ACC112 (cell line): ENCODE measurements around the gene KIF9.
"Not testable (repeated sequence)": the region's sequence is repeated elsewhere in the genome, so short reads cannot be mapped to it uniquely, and the experiment has no call there.

ENCODE experiments used
- H2AFZ ChIP-seq: fragments of 200-600 bp; sonication (generic); one replicate; pipeline ENCODE4 v1.6.0; 2017; ENCODE audit warnings: antibody characterized with exemption, low read length; ENCODE audit not compliant: unreplicated experiment
- H3K27ac ChIP-seq: fragments of 200-600 bp; sonication (generic); 2 replicates; pipeline ENCODE4 v1.5.1; 2014; ENCODE audit warnings: low read depth, mild to moderate bottlenecking, antibody characterized with exemption, low read length, moderate library complexity
- H3K27me3 ChIP-seq: fragments of 200-600 bp; sonication (generic); 2 replicates; pipeline ENCODE4 v1.6.1; 2014; ENCODE audit warnings: mild to moderate bottlenecking, antibody characterized with exemption, low read length, moderate library complexity, mixed read lengths; ENCODE audit not compliant: insufficient read depth
- H3K36me3 ChIP-seq: fragments of 200-600 bp; sonication (generic); 2 replicates; pipeline ENCODE4 v1.6.1; 2016; ENCODE audit warnings: mild to moderate bottlenecking, antibody characterized with exemption, low read length, moderate library complexity, mixed read lengths; ENCODE audit not compliant: insufficient read depth
- H3K4me1 ChIP-seq: fragments of 200-600 bp; sonication (generic); one replicate; pipeline ENCODE4 v1.6.1; 2016; ENCODE audit warnings: low read length, mixed read lengths; ENCODE audit not compliant: insufficient read depth, unreplicated experiment, control insufficient read depth
- H3K4me3 ChIP-seq: fragments of 200-600 bp; sonication (generic); 2 replicates; pipeline ENCODE4 v1.5.1; 2014; ENCODE audit warnings: mild to moderate bottlenecking, low read depth, low read length
- H3K79me2 ChIP-seq: fragments of 200-600 bp; sonication (generic); one replicate; pipeline ENCODE4 v1.6.0; 2016; ENCODE audit warnings: low read length; ENCODE audit not compliant: control insufficient read depth, unreplicated experiment, insufficient read depth

KIF9 gene

GRCh38 chr3:47223755-47224154, 58.8 kb downstream of the KIF9 start:
- Histone ChIP-seq H3K4me3 (no peak overlapping the region), H2AFZ (no peak overlapping the region), H3K27ac (no peak overlapping the region), H3K27me3 (no peaks in the 10 kb centered on the region), H3K79me2 (no peaks in the 10 kb centered on the region), H3K36me3 (no peaks in the 10 kb centered on the region), H3K4me1 (no peaks in the 10 kb centered on the region)

GRCh38 chr3:47221798-47222197, 60.8 kb downstream of the KIF9 start:
- no peak overlapping the region for H2AFZ ChIP-seq
- H3K4me1 ChIP-seq: no peaks in the 10 kb centered on the region

GRCh38 chr3:47210863-47211405, 71.7 kb downstream of the KIF9 start:
- H3K36me3 ChIP-seq: no peaks in the 10 kb centered on the region
- H3K4me3 ChIP-seq: no peak overlapping the region
- H3K27me3 ChIP-seq: no peaks in the 10 kb centered on the region
- H2AFZ ChIP-seq: no peak overlapping the region
- no peak overlapping the region for H3K27ac ChIP-seq
- no peaks in the 10 kb centered on the region for H3K79me2 ChIP-seq
- no peaks in the 10 kb centered on the region for H3K4me1 ChIP-seq

More at GRCh38 chr3:47221798-47222197, 60.8 kb downstream of the KIF9 start:
- Histone ChIP-seq H3K36me3 (no peaks in the 10 kb centered on the region), H3K27ac (no peak overlapping the region), H3K27me3 (no peaks in the 10 kb centered on the region), H3K4me3 (no peak overlapping the region), H3K79me2 (no peaks in the 10 kb centered on the region)

DNA sequence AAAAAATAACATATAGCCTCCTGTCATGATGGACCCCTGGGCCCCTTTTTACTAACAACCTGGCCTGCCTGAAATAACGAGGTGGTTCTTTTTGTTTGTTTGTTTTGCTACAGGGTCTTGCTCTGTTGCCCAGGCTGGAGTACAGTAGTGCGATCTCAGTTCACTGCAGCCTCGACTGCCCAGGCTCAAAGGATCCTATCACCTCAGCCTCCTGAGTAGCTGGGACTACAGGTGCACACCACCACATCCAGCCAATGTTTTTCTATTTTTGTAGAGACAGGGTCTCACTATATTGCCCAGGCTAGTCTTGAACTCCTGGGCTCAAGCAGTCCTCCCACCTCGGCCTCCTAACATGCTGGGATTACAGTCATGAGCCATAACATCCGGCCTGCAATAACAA, 76.6 kb downstream of the KIF9 start:
- H3K27me3 ChIP-seq, H3K27ac ChIP-seq, H3K36me3 ChIP-seq, H3K4me1 ChIP-seq, H3K79me2 ChIP-seq, H3K4me3 ChIP-seq, H2AFZ ChIP-seq: not testable (repeated sequence)

DNA sequence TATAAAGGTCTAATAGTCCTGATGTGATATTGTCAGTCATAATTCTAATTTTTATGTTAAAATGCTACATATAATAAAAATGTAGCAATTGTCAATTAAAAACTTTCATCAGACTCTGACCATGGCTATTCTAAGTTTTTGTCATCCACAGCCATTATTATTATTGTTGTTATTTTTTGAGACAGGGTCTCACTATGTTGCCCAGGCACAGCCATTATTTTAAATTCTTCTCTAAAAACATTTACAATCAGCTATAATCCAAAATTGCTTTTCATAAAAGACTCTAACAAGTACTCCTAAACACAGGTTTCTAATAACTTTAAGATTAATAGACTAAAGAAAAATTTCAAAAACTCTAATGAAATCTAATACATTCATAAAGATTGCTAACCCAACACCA, 77.7 kb downstream of the KIF9 start:
- H3K36me3 ChIP-seq: no peaks in the 10 kb centered on the region
- H3K27me3 ChIP-seq: no peaks in the 10 kb centered on the region
- no peaks in the 10 kb centered on the region for H3K79me2 ChIP-seq
- H3K4me3 ChIP-seq: no peak overlapping the region
- H2AFZ ChIP-seq: no peak overlapping the region
- H3K4me1 ChIP-seq: no peaks in the 10 kb centered on the region
- no peak overlapping the region for H3K27ac ChIP-seq

DNA sequence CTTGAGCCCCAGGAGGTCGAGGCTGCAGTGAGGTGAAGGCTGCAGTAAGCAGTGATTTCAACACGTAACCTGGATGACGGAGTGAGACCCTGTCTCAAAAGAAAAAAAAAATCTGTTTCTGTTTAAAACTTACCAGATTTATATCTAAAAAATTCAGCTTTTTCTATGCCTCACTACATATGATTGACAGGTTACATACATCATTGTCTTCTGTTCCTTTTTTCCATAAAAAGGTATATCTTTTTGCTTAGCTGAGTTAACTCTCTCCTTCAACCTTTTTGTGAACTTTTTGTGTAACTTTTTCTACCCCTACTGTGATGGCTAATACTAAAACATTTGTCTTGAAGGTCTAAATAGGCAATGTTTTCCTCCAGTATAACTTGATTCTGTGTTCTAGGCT, 80.1 kb downstream of the KIF9 start:
- H3K36me3 ChIP-seq: no peaks in the 10 kb centered on the region
- H3K27ac ChIP-seq: no peak overlapping the region
- no peak overlapping the region for H2AFZ ChIP-seq
- H3K79me2 ChIP-seq: no peaks in the 10 kb centered on the region
- H3K4me1 ChIP-seq: no peaks in the 10 kb centered on the region
- H3K27me3 ChIP-seq: no peaks in the 10 kb centered on the region
- H3K4me3 ChIP-seq: no peak overlapping the region

DNA sequence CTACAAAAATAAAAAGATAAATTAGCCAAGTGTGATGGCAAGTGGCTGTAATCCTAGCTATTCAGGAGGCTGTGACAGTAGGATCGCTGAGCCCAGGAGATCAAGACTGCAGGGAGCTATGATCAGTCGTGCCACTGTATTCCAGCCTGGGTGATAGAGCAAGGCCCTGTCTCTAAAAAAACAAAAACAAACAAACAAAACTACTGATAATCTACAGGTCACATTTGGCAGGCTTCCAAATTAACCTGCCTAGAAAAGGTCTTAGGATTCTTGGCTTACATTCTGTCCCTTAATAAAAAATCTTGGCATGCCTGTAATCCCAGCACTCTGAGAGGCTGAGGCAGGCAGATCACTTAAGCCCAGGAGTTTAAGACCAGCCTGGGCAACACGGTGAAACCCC, 85.3 kb downstream of the KIF9 start:
- Histone ChIP-seq H3K27ac (no peak overlapping the region), H3K4me3 (no peak overlapping the region), H2AFZ (no peak overlapping the region), H3K4me1 (no peaks in the 10 kb centered on the region), H3K27me3 (no peaks in the 10 kb centered on the region), H3K79me2 (no peaks in the 10 kb centered on the region), H3K36me3 (no peaks in the 10 kb centered on the region)

GRCh38 chr3:47194994-47195393, 87.6 kb downstream of the KIF9 start:
- H3K79me2 ChIP-seq: no peaks in the 10 kb centered on the region
- H3K27me3 ChIP-seq: no peaks in the 10 kb centered on the region
- H3K4me1 ChIP-seq: no peaks in the 10 kb centered on the region

DNA sequence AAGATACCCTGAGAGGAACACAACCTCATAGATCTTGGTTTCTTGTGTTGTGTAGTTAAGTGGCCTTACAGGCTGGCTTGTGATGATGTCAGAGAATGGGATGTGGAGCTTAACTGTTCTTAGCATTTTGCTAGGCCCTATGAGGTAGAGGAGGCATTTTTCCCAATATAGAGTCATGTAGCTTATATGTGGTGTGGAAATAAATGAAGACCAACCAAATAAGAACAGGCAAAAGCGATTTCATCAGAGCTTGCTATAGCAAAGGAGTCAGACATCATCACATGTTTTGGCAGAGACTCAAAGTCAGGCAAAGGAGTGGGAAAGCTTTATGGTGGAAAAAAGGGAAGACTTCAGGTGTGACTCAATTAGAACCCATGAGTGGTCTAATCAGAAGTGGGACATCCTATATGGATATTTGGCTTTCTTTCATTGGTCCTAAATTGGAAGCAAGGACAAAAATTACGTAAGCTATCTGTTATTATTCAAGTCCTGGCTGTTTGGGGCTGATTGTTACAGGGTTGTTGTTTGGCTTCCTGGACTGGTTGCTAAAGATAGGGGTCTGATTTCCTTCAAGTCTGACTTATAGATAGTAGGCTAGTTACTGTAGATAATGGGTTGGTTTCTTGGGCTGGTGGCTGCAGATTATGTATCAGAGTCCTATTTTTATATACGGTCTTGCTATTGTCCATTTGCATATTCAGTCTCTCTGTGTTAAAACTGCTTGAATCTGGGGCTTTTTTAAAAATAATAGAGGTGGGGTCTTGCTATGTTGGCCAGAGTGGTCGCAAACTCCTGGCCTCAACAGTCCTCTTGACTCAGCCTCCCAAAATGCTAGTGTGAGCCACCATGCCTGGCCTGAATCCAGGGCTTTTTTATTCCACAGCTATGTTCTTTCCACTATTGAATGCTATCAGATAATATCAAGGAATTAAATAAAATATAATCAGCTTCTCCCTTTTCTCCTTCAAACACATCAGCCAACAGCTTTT, 88.4 kb downstream of the KIF9 start:
- H3K27me3 ChIP-seq: no peaks in the 10 kb centered on the region
- H3K79me2 ChIP-seq: no peaks in the 10 kb centered on the region
- no peak overlapping the region for H3K27ac ChIP-seq
- no peak overlapping the region for H3K4me3 ChIP-seq
- no peak overlapping the region for H2AFZ ChIP-seq
- no peaks in the 10 kb centered on the region for H3K4me1 ChIP-seq
- H3K36me3 ChIP-seq: no peaks in the 10 kb centered on the region

More at GRCh38 chr3:47194994-47195393, 87.6 kb downstream of the KIF9 start:
- no peak overlapping the region for H2AFZ ChIP-seq
- no peaks in the 10 kb centered on the region for H3K36me3 ChIP-seq
- no peak overlapping the region for H3K4me3 ChIP-seq
- H3K27ac ChIP-seq: no peak overlapping the region

DNA sequence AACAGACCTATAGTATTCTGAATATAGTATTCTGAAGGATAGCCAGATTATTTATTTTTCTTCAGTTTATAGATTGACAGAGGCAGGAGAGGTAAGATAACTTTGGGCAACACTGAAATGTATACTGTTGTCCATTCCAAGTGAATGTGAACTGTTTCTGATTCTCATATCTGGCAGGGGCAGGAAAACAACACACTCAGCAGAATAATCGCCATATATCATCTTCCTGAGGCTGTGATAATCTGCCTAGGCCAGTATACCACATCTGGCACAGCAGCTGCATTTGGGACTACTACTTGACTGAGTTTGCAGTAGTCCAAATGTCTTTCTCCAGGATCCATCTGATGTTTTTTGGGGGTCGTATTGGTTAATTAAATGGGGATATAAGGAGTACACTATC, 96.3 kb downstream of the KIF9 start:
- no peak overlapping the region for H2AFZ ChIP-seq
- no peaks in the 10 kb centered on the region for H3K27me3 ChIP-seq
- H3K36me3 ChIP-seq: no peaks in the 10 kb centered on the region
- H3K79me2 ChIP-seq: no peaks in the 10 kb centered on the region
- no peak overlapping the region for H3K27ac ChIP-seq
- H3K4me1 ChIP-seq: no peaks in the 10 kb centered on the region
- H3K4me3 ChIP-seq: no peak overlapping the region

- H3K79me2 ChIP-seq, H3K4me3 ChIP-seq, H3K4me1 ChIP-seq, H3K27me3 ChIP-seq, H2AFZ ChIP-seq, H3K27ac ChIP-seq, H3K36me3 ChIP-seq: not testable (repeated sequence)
Measured at GRCh38 chr3:47181685-47182084, 100.9 kb downstream of the KIF9 start.
